Measurements from ENCODE around the gene ZNF277.

- TF ChIP-seq, protein P1, sequence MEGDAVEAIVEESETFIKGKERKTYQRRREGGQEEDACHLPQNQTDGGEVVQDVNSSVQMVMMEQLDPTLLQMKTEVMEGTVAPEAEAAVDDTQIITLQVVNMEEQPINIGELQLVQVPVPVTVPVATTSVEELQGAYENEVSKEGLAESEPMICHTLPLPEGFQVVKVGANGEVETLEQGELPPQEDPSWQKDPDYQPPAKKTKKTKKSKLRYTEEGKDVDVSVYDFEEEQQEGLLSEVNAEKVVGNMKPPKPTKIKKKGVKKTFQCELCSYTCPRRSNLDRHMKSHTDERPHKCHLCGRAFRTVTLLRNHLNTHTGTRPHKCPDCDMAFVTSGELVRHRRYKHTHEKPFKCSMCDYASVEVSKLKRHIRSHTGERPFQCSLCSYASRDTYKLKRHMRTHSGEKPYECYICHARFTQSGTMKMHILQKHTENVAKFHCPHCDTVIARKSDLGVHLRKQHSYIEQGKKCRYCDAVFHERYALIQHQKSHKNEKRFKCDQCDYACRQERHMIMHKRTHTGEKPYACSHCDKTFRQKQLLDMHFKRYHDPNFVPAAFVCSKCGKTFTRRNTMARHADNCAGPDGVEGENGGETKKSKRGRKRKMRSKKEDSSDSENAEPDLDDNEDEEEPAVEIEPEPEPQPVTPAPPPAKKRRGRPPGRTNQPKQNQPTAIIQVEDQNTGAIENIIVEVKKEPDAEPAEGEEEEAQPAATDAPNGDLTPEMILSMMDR (IDR thresholded peaks at IDR 0.05; ENCODE audit: poor library complexity) = no peak
- TF ChIP-seq EZH2phosphoT487 (IDR thresholded peaks at IDR 0.05; ENCODE audit: low read depth, severe bottlenecking, unreplicated experiment) (no peak), EZH2 (IDR thresholded peaks at IDR 0.05; ENCODE audit: borderline replicate concordance) (no peak)
Measured at GRCh38 chr7:112207765-112208164, 1.3 kb downstream of the ZNF277 start.

Measured in hepatocyte (in vitro differentiated cells).